22Rv1 (cell line): ENCODE data around the gene SHCBP1.

Experiments used
- ZFX ChIP-seq: fragments of 450-650 bp; IDR thresholded peaks from 2 replicates; pipeline ENCODE4 v1.6.1; 2017; ENCODE audit warnings: antibody characterized with exemption, borderline replicate concordance
- TF ChIP-seq, protein P1 (sequence below): fragments of 450-650 bp; IDR thresholded peaks from 2 replicates; pipeline ENCODE4 v1.5.1; 2017; ENCODE audit warnings: mild to moderate bottlenecking

DNA sequence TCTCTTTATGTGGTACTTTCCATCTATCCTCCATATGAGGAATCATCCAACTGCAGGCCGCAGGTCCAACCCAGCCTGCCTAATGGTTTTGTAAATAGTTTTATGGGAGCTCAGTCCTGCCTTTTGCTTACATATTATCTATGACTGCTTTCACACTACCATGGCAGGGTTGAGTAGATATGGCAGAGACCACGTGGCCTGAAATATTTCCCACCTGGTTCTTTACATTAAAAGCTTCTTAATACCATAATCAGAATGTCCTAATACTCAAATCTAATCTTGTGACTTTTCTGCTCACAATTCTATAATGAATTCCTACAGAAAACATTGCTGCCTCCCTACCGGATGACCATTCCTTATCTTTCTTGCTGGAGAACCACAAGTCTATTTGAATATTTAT, 71.7 kb downstream of the SHCBP1 start:
- TF ChIP-seq, protein P1, sequence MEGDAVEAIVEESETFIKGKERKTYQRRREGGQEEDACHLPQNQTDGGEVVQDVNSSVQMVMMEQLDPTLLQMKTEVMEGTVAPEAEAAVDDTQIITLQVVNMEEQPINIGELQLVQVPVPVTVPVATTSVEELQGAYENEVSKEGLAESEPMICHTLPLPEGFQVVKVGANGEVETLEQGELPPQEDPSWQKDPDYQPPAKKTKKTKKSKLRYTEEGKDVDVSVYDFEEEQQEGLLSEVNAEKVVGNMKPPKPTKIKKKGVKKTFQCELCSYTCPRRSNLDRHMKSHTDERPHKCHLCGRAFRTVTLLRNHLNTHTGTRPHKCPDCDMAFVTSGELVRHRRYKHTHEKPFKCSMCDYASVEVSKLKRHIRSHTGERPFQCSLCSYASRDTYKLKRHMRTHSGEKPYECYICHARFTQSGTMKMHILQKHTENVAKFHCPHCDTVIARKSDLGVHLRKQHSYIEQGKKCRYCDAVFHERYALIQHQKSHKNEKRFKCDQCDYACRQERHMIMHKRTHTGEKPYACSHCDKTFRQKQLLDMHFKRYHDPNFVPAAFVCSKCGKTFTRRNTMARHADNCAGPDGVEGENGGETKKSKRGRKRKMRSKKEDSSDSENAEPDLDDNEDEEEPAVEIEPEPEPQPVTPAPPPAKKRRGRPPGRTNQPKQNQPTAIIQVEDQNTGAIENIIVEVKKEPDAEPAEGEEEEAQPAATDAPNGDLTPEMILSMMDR: no peak
- TF ChIP-seq ZFX: no peak
